ENCODE data around the gene SH3BP5.

Gene SH3BP5

GRCh38 chr3:15273227-15273626 lies 59.2 kb downstream of the SH3BP5 start:
- DNase-seq, result no peak

- no peak for DNase-seq
Measured at GRCh38 chr3:15272426-15273196, 59.8 kb downstream of the SH3BP5 start.

GRCh38 chr3:15271785-15272381 lies 60.5 kb downstream of the SH3BP5 start:
- DNase-seq, result peak; percentile 70 to 91 (median 80)

GRCh38 chr3:15271030-15271429 lies 61.4 kb downstream of the SH3BP5 start:
- no peak for DNase-seq

GRCh38 chr3:15269091-15269989 lies 63.0 kb downstream of the SH3BP5 start:
- DNase-seq, result peak; percentile 69 to 93 (median 76)

- DNase-seq, result peak; percentile 66 to 84 (median 79)
Measured at GRCh38 chr3:15268033-15268631, 64.3 kb downstream of the SH3BP5 start.

GRCh38 chr3:15267502-15267901 lies 64.9 kb downstream of the SH3BP5 start:
- DNase-seq, result no peak

- DNase-seq, result no peak
Measured at GRCh38 chr3:15266510-15267376, 65.6 kb downstream of the SH3BP5 start.

- no peak for DNase-seq
Measured at GRCh38 chr3:15265655-15266509, 66.5 kb downstream of the SH3BP5 start.

GRCh38 chr3:15264486-15264885 lies 67.9 kb downstream of the SH3BP5 start:
- DNase-seq, result no peak

- DNase-seq, result no peak
Measured at GRCh38 chr3:15263926-15264325, 68.5 kb downstream of the SH3BP5 start.

- no peak for DNase-seq
Measured at GRCh38 chr3:15263120-15263519, 69.3 kb downstream of the SH3BP5 start.

GRCh38 chr3:15262021-15262420 lies 70.4 kb downstream of the SH3BP5 start:
- DNase-seq, result no peak

GRCh38 chr3:15261274-15261673 lies 71.1 kb downstream of the SH3BP5 start:
- DNase-seq, result no peak

GRCh38 chr3:15260531-15260930 lies 71.9 kb downstream of the SH3BP5 start:
- no peak for DNase-seq

GRCh38 chr3:15258720-15259119 lies 73.7 kb downstream of the SH3BP5 start:
- DNase-seq, result no peak

- DNase-seq, result no peak
Measured at GRCh38 chr3:15256861-15257341, 75.5 kb downstream of the SH3BP5 start.

- DNase-seq, result no peak
Measured at GRCh38 chr3:15255215-15255614, 77.2 kb downstream of the SH3BP5 start.

GRCh38 chr3:15253023-15253697 lies 79.2 kb downstream of the SH3BP5 start:
- no peak for DNase-seq

GRCh38 chr3:15246186-15246585 lies 86.2 kb downstream of the SH3BP5 start:
- DNase-seq, result no peak
